SKM-1 treated with dmso at 0.1 percent for 144 hours (cell line): Measurements from ENCODE around the gene NOTCH1.

Experiments
- DNase-seq: peaks from one replicate; lab custom pipeline; 2025; ENCODE audit not compliant: unreplicated experiment; lab: John Stamatoyannopoulos, UW

Gene NOTCH1

GRCh38 chr9:136518623-136519022 lies 27.2 kb downstream of the NOTCH1 start:
- DNase-seq: no peak

GRCh38 chr9:136517950-136518349 lies 27.9 kb downstream of the NOTCH1 start:
- DNase-seq: no peak

GRCh38 chr9:136517012-136517743 lies 28.7 kb downstream of the NOTCH1 start:
- DNase-seq: no peak

- no peak for DNase-seq
Observed at GRCh38 chr9:136516191-136516654, 29.6 kb downstream of the NOTCH1 start.

- DNase-seq: no peak
Observed at GRCh38 chr9:136515276-136515675, 30.6 kb downstream of the NOTCH1 start.

- no peak for DNase-seq
Observed at GRCh38 chr9:136514022-136514714, 31.7 kb downstream of the NOTCH1 start.

- no peak for DNase-seq
Observed at GRCh38 chr9:136513191-136513590, 32.7 kb downstream of the NOTCH1 start.

- no peak for DNase-seq
Observed at GRCh38 chr9:136512651-136513071, 33.2 kb downstream of the NOTCH1 start.

- DNase-seq: no peak
Observed at GRCh38 chr9:136511670-136512592, 33.9 kb downstream of the NOTCH1 start.

- DNase-seq: no peak
Observed at GRCh38 chr9:136511144-136511669, 34.6 kb downstream of the NOTCH1 start.

- no peak for DNase-seq
Observed at GRCh38 chr9:136510561-136510960, 35.3 kb downstream of the NOTCH1 start.

GRCh38 chr9:136509549-136509948 lies 36.3 kb downstream of the NOTCH1 start:
- no peak for DNase-seq

GRCh38 chr9:136508729-136509500 lies 36.9 kb downstream of the NOTCH1 start:
- no peak for DNase-seq

- DNase-seq: no peak
Observed at GRCh38 chr9:136507992-136508375, 37.9 kb downstream of the NOTCH1 start.

- DNase-seq: no peak
Observed at GRCh38 chr9:136507221-136507991, 38.4 kb downstream of the NOTCH1 start.

GRCh38 chr9:136506425-136506824 lies 39.4 kb downstream of the NOTCH1 start:
- no peak for DNase-seq

- DNase-seq: no peak
Observed at GRCh38 chr9:136505406-136506403, 40.1 kb downstream of the NOTCH1 start.
